ENCODE data around the gene SLC25A38. TPM values are rescaled to one million over a fixed set of nuclear protein-coding genes. Genes with fewer than 3 reads are reported as not detected.
A peak's percentile ranks its signal among the peaks of the same experiment; 100 is the strongest.
"Not testable (repeated sequence)": the region's sequence is repeated elsewhere in the genome, so short reads cannot be mapped to it uniquely, and the experiment has no call there.

The SLC25A38 gene, protein sequence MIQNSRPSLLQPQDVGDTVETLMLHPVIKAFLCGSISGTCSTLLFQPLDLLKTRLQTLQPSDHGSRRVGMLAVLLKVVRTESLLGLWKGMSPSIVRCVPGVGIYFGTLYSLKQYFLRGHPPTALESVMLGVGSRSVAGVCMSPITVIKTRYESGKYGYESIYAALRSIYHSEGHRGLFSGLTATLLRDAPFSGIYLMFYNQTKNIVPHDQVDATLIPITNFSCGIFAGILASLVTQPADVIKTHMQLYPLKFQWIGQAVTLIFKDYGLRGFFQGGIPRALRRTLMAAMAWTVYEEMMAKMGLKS
- 37.8 and 38.2 TPM in 2 replicates for total RNA-seq

DNA sequence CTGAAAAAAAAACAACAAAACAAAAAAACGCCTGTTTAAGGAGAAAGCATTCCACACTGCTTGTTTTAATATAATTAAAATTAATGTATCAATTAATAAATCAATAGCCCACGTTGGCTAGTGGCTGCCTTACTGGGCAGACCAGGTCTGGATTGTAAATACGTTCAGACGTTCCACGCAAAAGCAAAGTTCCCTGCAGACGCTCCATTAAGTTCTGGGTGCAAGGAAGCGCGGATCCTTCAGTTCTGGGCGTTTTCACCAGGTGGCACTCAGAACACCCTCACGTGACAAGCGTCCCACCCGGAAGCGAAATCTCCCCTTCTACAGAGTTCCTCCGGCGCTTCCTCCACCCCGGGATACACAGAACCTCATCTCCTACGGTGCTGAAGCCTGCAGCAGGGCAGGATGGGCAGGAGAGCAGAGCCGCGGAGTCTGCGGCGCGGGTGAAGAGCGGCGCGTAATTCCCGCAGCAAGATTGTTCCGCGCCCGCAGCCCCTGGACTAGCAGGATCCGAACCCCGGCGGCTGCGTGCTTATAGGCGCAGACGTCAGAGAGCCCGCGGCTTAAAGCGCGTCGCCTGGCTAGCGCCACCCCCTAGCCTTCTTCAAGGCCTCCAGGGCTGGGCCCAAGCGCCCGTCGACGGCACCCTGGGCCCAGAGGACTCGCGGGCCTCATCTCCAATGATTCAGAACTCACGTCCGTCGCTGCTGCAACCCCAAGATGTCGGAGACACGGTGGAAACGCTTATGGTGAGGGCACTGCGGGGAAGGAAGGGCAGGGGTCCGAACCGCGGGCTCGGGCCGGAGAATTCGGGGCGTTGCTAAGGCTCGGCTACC is at the start of gene SLC25A38:
Gene SLC25A38, plus strand, starts transcription at position 326 of the 836 bp plus-strand sequence. Its CDS starts 355 bp downstream, at position 681.
- Mint-ChIP-seq H3K27me3 (no peaks in the 10 kb centered on the region), H3K36me3 (ENCODE audit: low read depth) (peaks cover 17% of the 10 kb centered on the region), H3K27ac (peak within 1 kb of the TSS; percentile 99), H3K4me3 (peak within 1 kb of the TSS; percentile 100), H3K9me3 (no peaks in the 10 kb centered on the region), H3K4me1 (peaks cover 33% of the 10 kb centered on the region)
- peak; percentile 94 for DNase-seq
- intact Hi-C loops (cut with micrococcal nuclease): loop anchor here (1.0 to 5.0 kb wide), 5 partner anchors 22 to 331 kb away; partner anchors contain the start of genes GORASP1, SCN11A, TTC21A and WDR48

DNA sequence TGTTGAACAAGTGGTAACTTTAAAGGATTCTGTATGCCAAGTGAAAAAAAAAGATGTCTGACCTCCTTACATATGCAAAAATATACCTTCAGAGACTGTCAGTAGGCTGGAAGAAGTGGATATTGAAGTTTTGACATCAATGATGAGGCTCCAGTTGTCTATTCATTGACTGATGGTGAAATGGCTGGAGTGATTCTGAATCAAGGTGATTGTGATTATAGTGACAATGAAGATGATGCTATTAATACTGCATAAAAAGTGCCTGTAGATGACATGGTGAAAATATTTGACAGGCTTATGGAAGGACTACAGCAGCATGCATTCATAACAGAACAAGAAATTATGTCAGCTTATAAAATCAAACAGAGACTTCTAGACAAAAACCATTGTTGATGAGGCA is 49.6 kb upstream of the SLC25A38 start:
- intact Hi-C loops (cut with micrococcal nuclease): no loop called here
- Mint-ChIP-seq H3K4me3 (no peak overlapping the region), H3K4me1 (peaks cover 25% of the 10 kb centered on the region)

DNA sequence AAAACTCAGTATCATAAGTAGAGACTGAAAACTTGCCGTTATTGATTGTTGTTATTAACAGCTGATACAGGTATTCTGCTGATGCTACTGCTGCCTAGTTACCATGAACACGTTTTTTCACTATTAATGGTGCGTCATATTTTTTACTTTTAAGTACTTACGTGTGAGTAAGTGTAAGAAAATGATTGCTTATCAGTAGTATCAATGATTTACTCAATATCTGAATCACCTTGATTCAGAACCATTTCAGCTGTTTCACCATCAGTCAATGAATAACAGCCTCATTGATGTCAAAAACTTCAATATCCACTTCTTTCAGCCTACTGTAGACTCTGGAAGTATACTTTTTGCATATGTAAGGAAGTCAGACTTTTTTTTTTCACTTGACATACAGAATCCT is 49.0 kb upstream of the SLC25A38 start:
- Mint-ChIP-seq H3K36me3 (ENCODE audit: low read depth) (peaks cover 24% of the 10 kb centered on the region), H3K27ac (no peak overlapping the region), H3K4me3 (no peak overlapping the region), H3K27me3 (no peaks in the 10 kb centered on the region), H3K9me3 (peaks cover 21% of the 10 kb centered on the region), H3K4me1 (peaks cover 23% of the 10 kb centered on the region)
- DNase-seq: no peak
- intact Hi-C loops (cut with micrococcal nuclease): no loop called here

More for the DNA sequence above, 49.6 kb upstream of the SLC25A38 start:
- Mint-ChIP-seq H3K36me3 (ENCODE audit: low read depth) (peaks cover 20% of the 10 kb centered on the region), H3K27me3 (no peaks in the 10 kb centered on the region), H3K27ac (no peak overlapping the region), H3K9me3 (peaks cover 21% of the 10 kb centered on the region)
- no peak for DNase-seq

DNA sequence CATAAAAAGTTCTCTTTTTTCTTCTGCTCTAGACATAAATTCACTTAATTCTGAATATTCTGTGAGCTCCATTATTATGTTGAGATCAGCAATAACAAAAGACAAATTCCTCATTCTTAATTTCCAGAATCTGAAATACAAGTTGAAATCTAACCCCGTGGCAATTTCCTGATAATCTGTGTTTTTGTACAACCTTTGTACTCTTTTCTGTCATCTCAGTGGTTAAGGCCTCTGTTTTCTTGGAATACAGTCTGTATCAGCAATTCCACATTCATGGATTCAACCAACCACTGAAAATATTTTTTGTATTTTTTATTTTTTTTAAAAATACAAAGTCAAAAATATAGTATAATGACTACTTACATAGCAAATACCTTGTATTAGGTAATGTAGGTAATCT is 45.0 kb upstream of the SLC25A38 start:
- DNase-seq: no peak
- no peak overlapping the region for H3K27ac Mint-ChIP-seq
- peaks cover 8% of the 10 kb centered on the region for H3K4me1 Mint-ChIP-seq
- intact Hi-C loops (cut with micrococcal nuclease): no loop called here
- H3K9me3 Mint-ChIP-seq: peaks cover 17% of the 10 kb centered on the region
- no peak overlapping the region for H3K4me3 Mint-ChIP-seq
- peaks cover 24% of the 10 kb centered on the region for H3K36me3 Mint-ChIP-seq (ENCODE audit: low read depth)
- no peaks in the 10 kb centered on the region for H3K27me3 Mint-ChIP-seq

DNA sequence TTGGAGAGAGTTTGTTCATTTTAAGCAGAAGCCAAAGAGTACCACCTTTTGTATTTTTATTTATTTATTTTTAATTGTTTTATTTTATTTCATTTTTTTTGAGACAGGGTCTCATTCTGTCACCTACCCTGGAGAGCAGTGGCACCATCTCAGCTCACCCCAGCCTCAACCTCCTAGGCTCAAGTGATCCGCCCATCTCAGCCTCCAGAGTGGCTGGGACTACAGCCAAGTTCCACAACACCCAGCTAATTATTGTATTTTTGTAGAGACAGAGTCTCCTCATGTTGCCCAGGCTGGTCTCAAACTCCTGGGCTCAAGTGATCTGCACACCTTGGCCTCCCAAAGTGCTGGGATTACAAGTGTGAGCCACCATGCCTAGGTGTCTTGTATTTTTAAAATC is 44.1 kb upstream of the SLC25A38 start:
- H3K9me3 Mint-ChIP-seq: peaks cover 12% of the 10 kb centered on the region
- DNase-seq: no peak
- H3K27me3 Mint-ChIP-seq: no peaks in the 10 kb centered on the region
- intact Hi-C loops (cut with micrococcal nuclease): no loop called here
- peaks cover 20% of the 10 kb centered on the region for H3K36me3 Mint-ChIP-seq (ENCODE audit: low read depth)
- H3K27ac Mint-ChIP-seq: no peak overlapping the region
- H3K4me3 Mint-ChIP-seq: no peak overlapping the region
- peaks cover 13% of the 10 kb centered on the region for H3K4me1 Mint-ChIP-seq

DNA sequence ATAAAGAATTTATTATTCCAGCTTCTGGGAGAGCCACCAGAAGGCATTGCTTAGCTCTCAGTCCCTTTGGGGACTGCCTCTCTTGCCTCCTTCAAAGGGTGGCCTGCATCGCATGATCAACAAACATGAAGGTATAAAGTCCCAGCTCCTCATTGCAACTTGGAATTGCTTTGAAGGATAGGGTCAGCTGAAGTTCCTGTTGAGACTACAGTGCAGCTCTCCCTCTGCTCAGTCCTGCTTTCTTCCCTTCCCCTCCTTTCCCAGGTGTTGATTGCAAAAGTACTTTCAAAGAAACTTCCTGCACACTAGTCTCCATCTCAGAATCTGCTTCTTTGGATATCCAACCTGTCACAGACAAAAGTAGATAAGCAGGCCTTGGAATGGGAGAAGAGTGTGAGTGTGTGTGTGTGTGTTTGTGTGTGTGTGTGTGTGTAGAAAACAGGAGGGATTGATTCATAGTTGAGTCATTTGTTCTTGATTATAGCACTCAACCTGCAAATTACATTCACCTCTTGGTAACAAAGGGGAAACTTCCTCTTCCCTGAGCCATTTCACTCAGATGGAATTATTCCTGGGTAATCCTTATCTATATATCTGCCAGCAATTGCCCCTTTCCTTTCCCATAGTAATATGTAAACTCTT is 40.0 kb upstream of the SLC25A38 start:
- no peak overlapping the region for H3K4me3 Mint-ChIP-seq
- no peaks in the 10 kb centered on the region for H3K9me3 Mint-ChIP-seq
- no peak overlapping the region for H3K27ac Mint-ChIP-seq
- intact Hi-C loops (cut with micrococcal nuclease): loop anchor here (1.0 kb wide), 1 partner anchor 18 kb away; no protein-coding TSS in a partner anchor
- H3K4me1 Mint-ChIP-seq: peaks cover 37% of the 10 kb centered on the region
- H3K27me3 Mint-ChIP-seq: no peaks in the 10 kb centered on the region
- peaks cover 11% of the 10 kb centered on the region for H3K36me3 Mint-ChIP-seq (ENCODE audit: low read depth)
- DNase-seq: peak; percentile 48

DNA sequence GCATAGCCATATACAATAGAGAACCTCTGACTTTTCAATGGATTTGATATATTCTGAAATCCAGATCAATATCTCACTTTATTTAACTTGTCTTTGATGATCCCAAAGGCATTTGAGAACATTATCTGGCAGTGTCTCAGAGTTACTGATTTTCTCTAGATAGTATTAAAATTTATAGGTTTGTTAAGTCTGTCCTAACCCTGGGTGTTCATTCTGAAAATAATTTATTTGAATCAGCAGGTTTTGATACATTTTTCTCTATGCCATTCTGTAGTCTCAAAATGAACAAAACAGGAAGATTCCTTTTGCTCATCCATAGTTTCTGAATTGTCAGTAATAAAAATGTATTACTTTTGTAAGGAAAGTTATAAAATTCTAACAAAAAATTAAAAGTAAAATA is 39.4 kb upstream of the SLC25A38 start:
- no peaks in the 10 kb centered on the region for H3K27me3 Mint-ChIP-seq
- H3K4me3 Mint-ChIP-seq: no peak overlapping the region
- intact Hi-C loops (cut with micrococcal nuclease): loop anchor here (1.0 kb wide), 1 partner anchor 18 kb away; no protein-coding TSS in a partner anchor
- peaks cover 10% of the 10 kb centered on the region for H3K36me3 Mint-ChIP-seq (ENCODE audit: low read depth)
- H3K27ac Mint-ChIP-seq: no peak overlapping the region
- DNase-seq: no peak
- no peaks in the 10 kb centered on the region for H3K9me3 Mint-ChIP-seq
- H3K4me1 Mint-ChIP-seq: peaks cover 38% of the 10 kb centered on the region

DNA sequence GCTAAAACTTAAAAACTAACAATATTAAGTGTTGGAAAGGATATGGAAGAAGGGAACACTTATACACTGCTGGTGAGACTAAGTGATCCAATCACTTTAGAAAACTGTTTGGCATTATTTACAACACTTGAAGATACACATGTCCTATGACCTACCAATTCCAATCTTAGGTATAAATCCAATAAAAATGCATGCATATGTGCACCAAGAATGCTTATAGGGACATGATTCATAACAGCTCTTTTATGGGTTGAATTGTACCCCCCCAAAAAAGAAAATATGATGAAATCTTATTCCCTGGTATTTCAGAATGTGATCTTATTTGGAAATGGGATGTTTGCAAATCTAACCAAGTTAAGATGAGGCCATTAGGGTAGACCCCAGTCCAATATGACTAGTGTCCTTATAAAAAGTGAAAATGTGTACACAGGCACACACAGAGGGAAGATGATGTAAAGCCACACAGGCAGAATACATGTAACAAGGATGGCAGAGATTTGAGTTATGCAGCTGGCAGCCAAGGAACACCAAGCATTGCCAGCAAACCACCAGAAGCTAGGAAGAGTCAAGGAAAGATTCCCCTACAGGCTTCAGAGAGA is 38.3 kb upstream of the SLC25A38 start:
- peaks cover 4% of the 10 kb centered on the region for H3K36me3 Mint-ChIP-seq (ENCODE audit: low read depth)
- H3K27ac Mint-ChIP-seq: no peak overlapping the region
- no peaks in the 10 kb centered on the region for H3K9me3 Mint-ChIP-seq
- peaks cover 43% of the 10 kb centered on the region for H3K4me1 Mint-ChIP-seq
- intact Hi-C loops (cut with micrococcal nuclease): no loop called here
- H3K4me3 Mint-ChIP-seq: no peak overlapping the region
- H3K27me3 Mint-ChIP-seq: no peaks in the 10 kb centered on the region
- peak; percentile 24 for DNase-seq

DNA sequence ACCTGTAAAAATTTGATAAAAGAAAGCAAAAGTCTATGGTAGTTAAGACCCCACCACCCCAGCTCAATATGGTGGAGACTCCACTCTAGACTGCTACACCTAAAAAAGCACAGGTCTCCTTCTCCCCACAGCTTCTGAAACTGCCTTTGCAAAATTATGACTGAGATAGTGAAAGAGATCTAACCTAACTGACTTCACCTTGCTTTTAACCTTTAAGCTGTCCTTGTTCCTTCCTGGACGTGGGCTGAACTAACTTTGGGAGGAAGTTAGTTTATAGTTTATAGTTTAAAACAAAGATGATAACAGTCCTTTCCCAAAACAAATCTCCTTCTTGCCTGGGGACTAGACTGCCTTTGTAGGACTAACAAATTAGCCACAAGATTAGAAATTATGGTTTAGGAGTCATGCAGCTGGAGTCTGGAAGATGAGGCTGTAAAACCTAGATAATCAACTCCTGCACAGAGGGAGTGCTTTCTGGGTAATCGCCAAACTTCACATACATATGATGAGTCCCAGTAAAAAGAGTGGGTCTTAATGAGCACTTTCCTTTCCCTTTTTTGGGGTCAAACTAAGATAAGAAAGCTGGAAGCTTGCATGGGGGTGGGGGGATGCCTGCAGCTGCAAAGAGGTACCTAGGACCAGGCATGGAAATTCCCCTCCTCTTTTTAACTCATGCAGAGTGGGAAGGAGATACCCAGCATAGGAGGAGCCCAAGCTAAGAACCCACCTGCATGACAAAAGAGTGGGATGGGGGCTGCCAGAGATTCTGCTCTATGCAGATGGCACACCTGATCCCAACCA is 36.2 kb upstream of the SLC25A38 start:
- peak overlapping the region; percentile 79 for H3K27ac Mint-ChIP-seq
- DNase-seq: peak; percentile 70
- no peaks in the 10 kb centered on the region for H3K9me3 Mint-ChIP-seq
- intact Hi-C loops (cut with micrococcal nuclease): loop anchor here (1.0 kb wide), 2 partner anchors 14 to 19 kb away; no protein-coding TSS in a partner anchor
- H3K4me3 Mint-ChIP-seq: peak overlapping the region; percentile 70
- H3K27me3 Mint-ChIP-seq: no peaks in the 10 kb centered on the region
- H3K4me1 Mint-ChIP-seq: peaks cover 49% of the 10 kb centered on the region
- peaks cover 2% of the 10 kb centered on the region for H3K36me3 Mint-ChIP-seq (ENCODE audit: low read depth)

DNA sequence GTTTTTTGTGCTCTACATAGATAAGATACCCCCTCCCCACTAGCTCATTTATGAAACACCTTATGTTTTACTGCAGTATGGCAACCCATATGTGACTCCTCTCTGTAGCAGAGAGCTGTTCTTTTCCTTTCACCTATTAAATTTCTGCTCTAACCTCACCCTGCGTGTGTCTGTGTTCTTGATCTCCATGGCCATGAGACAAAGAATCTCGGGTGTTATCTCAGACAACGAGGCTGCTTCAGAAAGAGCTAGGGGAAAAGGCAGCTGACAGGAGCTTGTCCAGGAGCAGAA is 35.6 kb upstream of the SLC25A38 start:
- H3K4me3 Mint-ChIP-seq: peak overlapping the region; percentile 70
- H3K4me1 Mint-ChIP-seq: peaks cover 50% of the 10 kb centered on the region
- H3K36me3 Mint-ChIP-seq (ENCODE audit: low read depth): peaks cover 2% of the 10 kb centered on the region
- intact Hi-C loops (cut with micrococcal nuclease): loop anchor here (1.0 kb wide), 2 partner anchors 14 to 19 kb away; no protein-coding TSS in a partner anchor
- no peaks in the 10 kb centered on the region for H3K9me3 Mint-ChIP-seq
- peak overlapping the region; percentile 79 for H3K27ac Mint-ChIP-seq
- H3K27me3 Mint-ChIP-seq: no peaks in the 10 kb centered on the region
- DNase-seq: peak; percentile 57

DNA sequence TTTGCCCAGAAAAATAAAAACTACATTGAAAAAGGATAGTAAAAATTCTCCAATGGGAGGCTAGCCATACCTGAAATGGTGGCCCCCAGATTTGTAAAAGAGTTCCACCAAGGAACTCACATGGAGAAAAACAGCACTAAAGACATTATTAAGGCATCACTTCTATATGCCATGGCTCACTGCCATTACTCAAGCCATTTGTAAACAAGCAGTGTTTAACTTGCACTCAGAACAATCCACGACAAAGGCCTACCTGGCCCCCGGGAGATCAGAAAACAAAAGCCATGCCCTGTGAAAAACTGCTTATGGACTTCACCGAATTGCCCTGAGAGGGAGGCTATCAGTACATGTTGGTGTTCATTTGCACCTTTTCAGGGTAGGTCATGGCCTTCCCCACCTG is 34.1 kb upstream of the SLC25A38 start:
- peaks cover 44% of the 10 kb centered on the region for H3K4me1 Mint-ChIP-seq

DNA sequence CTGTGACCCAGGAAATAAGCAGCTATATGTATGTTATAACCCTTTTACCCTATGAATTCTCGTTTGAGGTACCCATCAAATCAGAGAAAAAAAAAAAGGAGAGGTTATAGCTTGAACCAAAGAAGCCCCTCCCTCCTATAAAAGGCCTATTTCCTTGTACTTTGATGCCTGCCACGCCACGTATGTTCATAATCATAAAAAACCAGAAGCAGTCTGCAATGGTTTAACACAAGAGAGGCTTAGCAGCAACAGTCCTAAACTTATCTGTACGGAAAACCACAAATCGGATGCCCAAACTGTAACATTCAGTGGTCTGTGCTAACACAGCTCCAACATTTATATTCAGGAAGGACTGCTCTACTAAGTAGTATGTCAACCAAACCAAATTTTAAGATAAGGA is 32.5 kb upstream of the SLC25A38 start:
- Mint-ChIP-seq H3K27ac (peak overlapping the region; percentile 18), H3K27me3 (no peaks in the 10 kb centered on the region), H3K4me3 (no peak overlapping the region), H3K36me3 (ENCODE audit: low read depth) (peaks cover 8% of the 10 kb centered on the region), H3K4me1 (peaks cover 42% of the 10 kb centered on the region), H3K9me3 (no peaks in the 10 kb centered on the region)
- intact Hi-C loops (cut with micrococcal nuclease): no loop called here
- peak; percentile 50 for DNase-seq

More for the DNA sequence above, 34.1 kb upstream of the SLC25A38 start:
- Mint-ChIP-seq H3K9me3 (no peaks in the 10 kb centered on the region), H3K27ac (peak overlapping the region; percentile 18), H3K4me3 (no peak overlapping the region), H3K27me3 (no peaks in the 10 kb centered on the region), H3K36me3 (ENCODE audit: low read depth) (peaks cover 8% of the 10 kb centered on the region)
- intact Hi-C loops (cut with micrococcal nuclease): no loop called here
- peak; percentile 52 for DNase-seq

DNA sequence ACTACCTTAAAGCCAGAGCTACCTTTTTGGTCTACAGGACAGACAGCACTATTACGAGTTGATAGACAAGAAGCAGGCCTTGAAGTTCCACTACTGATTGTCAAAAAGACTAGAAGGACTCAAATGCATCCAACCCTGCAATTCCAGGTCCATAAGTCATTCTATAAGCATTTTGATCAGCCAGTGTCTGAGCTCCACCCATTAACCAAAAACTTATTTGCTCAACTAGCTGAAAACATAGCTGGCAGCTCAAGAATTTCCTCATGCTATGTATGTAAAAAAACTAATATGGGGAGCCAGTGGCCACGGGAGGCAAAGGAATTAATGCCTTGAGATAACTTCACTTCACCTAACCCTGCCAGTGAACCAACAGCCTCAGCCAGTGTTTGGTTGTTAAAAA is 32.0 kb upstream of the SLC25A38 start:
- H3K27ac Mint-ChIP-seq: peak overlapping the region; percentile 18
- H3K27me3 Mint-ChIP-seq; H3K4me3 Mint-ChIP-seq; H3K9me3 Mint-ChIP-seq; H3K36me3 Mint-ChIP-seq (ENCODE audit: low read depth); intact Hi-C loops (cut with micrococcal nuclease): not testable (repeated sequence)
- peaks cover 39% of the 10 kb centered on the region for H3K4me1 Mint-ChIP-seq
- peak; percentile 37 for DNase-seq

Measured in activated CD4-positive, alpha-beta T cell treated with anti-CD3 and anti-CD28 coated beads, Interleukin-2, amount 10 ng/mL, durations not matched to agents 24 days and 14 days (primary cell).